Fibroblast of pulmonary artery (primary cell): ENCODE data around the gene DDC.
A peak's percentile ranks its signal among the peaks of the same experiment; 100 is the strongest.

Experiments
- DNase-seq: peaks from one replicate; pipeline ENCODE4 v3.0.0-alpha.2; 2010; ENCODE audit warnings: low read depth
- H3K4me3 ChIP-seq: replicated peaks from 2 replicates; pipeline ENCODE4 v1.5.1; 2011; ENCODE audit warnings: low read depth, mild to moderate bottlenecking, control low read depth, low read length, moderate library complexity
- CTCF ChIP-seq: IDR thresholded peaks from 2 replicates; pipeline ENCODE4 v1.5.1; 2011; ENCODE audit warnings: mild to moderate bottlenecking, control low read depth, low read length, inconsistent platforms; ENCODE audit errors: missing control alignments

The DDC gene

GRCh38 chr7:50560865-50561351, 4.3 kb downstream of the DDC start:
- TF ChIP-seq CTCF = no peak
- DNase-seq = no peak
- H3K4me3 ChIP-seq = no peak overlapping the region

- no peak for DNase-seq
- H3K4me3 ChIP-seq = no peak overlapping the region
- no peak for TF ChIP-seq CTCF
These were observed 5.3 kb downstream of the DDC start for GRCh38 chr7:50559881-50560280.

GRCh38 chr7:50558294-50559053, 6.7 kb downstream of the DDC start:
- peak; percentile 24 for DNase-seq
- no peak for TF ChIP-seq CTCF
- H3K4me3 ChIP-seq = no peak overlapping the region

GRCh38 chr7:50557099-50557498, 8.1 kb downstream of the DDC start:
- DNase-seq = no peak

GRCh38 chr7:50556247-50556991, 8.8 kb downstream of the DDC start:
- DNase-seq = peak; percentile 47
- no peak for TF ChIP-seq CTCF

More at GRCh38 chr7:50557099-50557498, 8.1 kb downstream of the DDC start:
- TF ChIP-seq CTCF = no peak
- no peak overlapping the region for H3K4me3 ChIP-seq

GRCh38 chr7:50555594-50556140, 9.5 kb downstream of the DDC start:
- no peak for TF ChIP-seq CTCF
- H3K4me3 ChIP-seq = no peak overlapping the region
- DNase-seq = no peak

More at GRCh38 chr7:50556247-50556991, 8.8 kb downstream of the DDC start:
- no peak overlapping the region for H3K4me3 ChIP-seq
